Muscle layer of duodenum (tissue), 2 donors: ENCODE data around the gene AFF3.

Experiments used
- H3K27ac ChIP-seq: one replicate; pipeline ENCODE4 v1.7.0; 2013; ENCODE audit warnings: mild to moderate bottlenecking, low read length
- H3K27me3 ChIP-seq: one replicate; pipeline ENCODE4 v1.7.0; 2013; ENCODE audit warnings: low read depth, mild to moderate bottlenecking, control low read depth, low read length
- H3K36me3 ChIP-seq, 2 donors: one replicate each; pipeline ENCODE4 v1.7.0; 2013; ENCODE audit warnings: low read length in 2 of 2, control low read depth in 1 of 2, mild to moderate bottlenecking in 1 of 2; ENCODE audit not compliant: insufficient read depth in 2 of 2, control insufficient read depth in 1 of 2
- H3K4me1 ChIP-seq, 2 donors: one replicate each; pipeline ENCODE4 v1.7.0; 2013; ENCODE audit warnings: low read length in 2 of 2, mild to moderate bottlenecking in 2 of 2, control low read depth in 1 of 2, moderate library complexity in 1 of 2; ENCODE audit not compliant: insufficient read depth in 2 of 2, control insufficient read depth in 1 of 2
- H3K4me3 ChIP-seq, 2 donors: one replicate each; pipeline ENCODE4 v1.7.0; 2013; ENCODE audit warnings: low read length in 2 of 2, low read depth in 1 of 2, mild to moderate bottlenecking in 1 of 2
- H3K9me3 ChIP-seq, 2 donors: one replicate each; pipeline ENCODE4 v1.7.0; 2013; ENCODE audit warnings: low read length in 2 of 2, control low read depth in 1 of 2, mild to moderate bottlenecking in 1 of 2; ENCODE audit not compliant: control insufficient read depth in 1 of 2
- donor health status: healthy.

AFF3 gene

DNA sequence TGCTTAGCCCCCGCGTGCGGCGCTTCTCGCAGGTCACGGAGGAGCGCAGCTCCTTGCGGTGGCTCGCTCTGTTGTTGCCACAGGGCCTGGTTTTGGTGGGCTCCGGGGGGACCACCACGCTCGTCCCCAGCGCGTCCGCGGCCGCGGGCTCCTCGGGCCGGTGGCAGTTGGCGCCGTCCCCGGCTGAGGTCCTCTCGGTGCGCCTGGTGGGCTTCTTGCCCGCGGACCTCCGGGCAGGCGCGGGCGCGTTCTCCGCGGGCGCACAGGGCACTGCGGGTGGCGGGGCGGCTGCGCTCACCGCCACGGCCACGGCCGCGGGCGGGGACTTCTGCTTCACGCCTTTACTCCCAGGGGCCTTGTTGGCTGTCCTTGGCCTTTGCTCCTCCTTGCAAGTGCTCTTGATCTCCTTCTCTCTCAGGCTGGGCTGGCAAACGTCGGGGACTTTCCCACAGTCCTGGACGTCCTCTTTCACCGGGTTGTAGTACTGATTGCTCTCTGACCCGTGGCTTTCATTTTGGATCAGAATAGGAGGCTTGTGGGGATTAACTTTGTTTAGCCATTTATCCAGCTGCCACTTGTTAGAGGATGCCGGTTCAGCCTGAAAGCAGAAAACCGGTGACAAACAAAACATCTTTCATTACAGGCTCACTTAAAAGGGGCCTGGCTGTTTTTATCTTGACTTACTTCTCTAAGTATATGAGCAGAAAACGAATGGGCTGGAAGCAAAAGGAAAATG is 548.5 kb downstream of the AFF3 start:
- H3K27me3 ChIP-seq: no peaks in the 10 kb centered on the region
- no peaks in the 10 kb centered on the region for H3K9me3 ChIP-seq
- H3K27ac ChIP-seq: no peak overlapping the region
- no peaks in the 10 kb centered on the region for H3K36me3 ChIP-seq
- H3K4me3 ChIP-seq: no peak overlapping the region
- no peaks in the 10 kb centered on the region for H3K4me1 ChIP-seq

DNA sequence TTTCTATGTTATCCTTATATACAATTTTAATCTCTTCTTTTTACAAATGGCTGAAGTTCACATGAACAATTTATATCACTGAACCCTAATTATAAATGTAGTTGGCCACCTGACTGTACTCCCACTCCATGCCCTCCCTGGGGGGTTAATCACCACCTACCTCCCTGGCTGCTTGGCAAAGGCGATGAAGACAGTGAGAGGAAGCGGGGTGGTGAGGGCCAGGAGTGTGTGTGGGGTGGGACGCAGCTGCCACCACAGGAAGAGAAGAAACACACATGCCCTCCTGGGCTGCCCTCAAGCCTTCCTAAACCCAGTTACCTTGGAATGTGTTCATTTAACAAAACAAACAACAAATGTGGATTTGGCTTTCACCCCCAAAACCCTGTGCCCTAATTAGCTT is 565.6 kb downstream of the AFF3 start:
- Histone ChIP-seq H3K4me3 (no peak overlapping the region), H3K36me3 (no peaks in the 10 kb centered on the region), H3K9me3 (no peaks in the 10 kb centered on the region), H3K4me1 (no peaks in the 10 kb centered on the region), H3K27ac (no peak overlapping the region), H3K27me3 (no peaks in the 10 kb centered on the region)

DNA sequence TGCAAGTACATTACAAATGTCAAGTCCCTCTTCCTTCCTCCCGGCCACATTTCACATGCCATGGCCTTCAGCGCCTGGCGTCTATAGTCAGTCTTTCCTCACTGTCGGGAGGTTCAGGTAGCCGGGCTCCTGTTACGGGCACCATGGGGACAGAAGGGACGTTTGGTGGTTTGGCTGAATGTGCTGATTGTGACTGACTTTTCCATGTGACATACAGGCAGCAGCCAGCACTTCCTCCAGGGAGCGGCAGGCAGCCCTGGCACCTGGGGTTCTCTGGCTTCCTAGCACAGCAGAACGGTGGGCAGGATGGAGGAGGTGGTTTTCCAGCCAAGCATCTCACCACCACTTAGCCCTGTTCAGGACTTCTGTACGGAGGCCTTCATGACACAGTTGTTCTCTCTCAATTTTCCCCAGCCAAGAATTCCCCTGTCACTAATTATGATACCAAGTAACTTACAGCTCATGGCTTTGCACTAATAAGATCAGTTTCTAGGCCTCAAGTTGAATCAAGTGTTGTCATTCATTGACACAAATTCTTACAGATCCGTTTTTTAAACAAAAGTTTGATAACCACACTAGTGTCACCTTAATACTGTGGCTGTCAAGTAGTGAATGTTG is 568.6 kb downstream of the AFF3 start:
- H3K36me3 ChIP-seq: no peaks in the 10 kb centered on the region
- no peaks in the 10 kb centered on the region for H3K27me3 ChIP-seq
- no peak overlapping the region for H3K27ac ChIP-seq
- H3K4me3 ChIP-seq: no peak overlapping the region
- no peaks in the 10 kb centered on the region for H3K9me3 ChIP-seq
- no peaks in the 10 kb centered on the region for H3K4me1 ChIP-seq

DNA sequence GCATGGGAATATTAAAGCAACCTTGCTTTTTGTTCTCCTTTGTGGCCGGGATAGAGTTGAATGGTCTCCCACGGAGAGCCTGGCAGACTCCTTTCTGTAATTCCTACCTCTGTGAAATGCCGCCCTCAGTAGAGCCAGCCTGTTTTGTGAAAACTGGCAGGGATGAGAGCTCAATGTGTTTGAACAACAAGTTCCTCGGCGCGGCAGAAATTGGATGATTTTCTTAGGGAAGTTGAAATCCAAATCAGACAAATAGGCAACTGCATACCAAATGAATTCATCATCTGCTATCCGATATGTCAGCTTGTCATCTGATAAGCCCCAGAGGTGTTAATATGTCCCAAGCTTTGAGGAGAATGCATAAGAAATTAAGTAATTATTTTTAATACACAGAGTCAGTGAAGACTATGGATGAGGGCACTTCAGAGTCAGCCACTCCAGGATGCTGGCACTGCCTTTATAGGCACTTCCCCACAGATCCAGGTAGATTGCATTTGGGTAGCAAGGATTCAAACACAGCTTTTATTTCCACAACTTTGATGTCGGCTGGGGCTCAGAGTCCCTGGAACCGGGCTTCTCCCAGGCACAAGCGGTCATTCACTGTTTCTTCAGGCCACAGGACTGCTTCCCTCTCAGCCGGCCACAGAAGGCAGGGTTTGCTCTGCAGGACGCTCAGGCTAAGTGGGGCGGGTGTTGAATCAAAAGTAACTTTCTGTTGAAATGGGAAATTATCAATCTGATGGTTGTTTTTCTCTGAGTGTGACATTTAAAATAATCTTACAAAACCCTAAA is 569.8 kb downstream of the AFF3 start:
- Histone ChIP-seq H3K4me1 (no peaks in the 10 kb centered on the region), H3K27ac (no peak overlapping the region), H3K27me3 (no peaks in the 10 kb centered on the region), H3K4me3 (no peak overlapping the region), H3K9me3 (no peaks in the 10 kb centered on the region), H3K36me3 (peaks cover 0 to 5% of the 10 kb centered on the region in 2 donors)

DNA sequence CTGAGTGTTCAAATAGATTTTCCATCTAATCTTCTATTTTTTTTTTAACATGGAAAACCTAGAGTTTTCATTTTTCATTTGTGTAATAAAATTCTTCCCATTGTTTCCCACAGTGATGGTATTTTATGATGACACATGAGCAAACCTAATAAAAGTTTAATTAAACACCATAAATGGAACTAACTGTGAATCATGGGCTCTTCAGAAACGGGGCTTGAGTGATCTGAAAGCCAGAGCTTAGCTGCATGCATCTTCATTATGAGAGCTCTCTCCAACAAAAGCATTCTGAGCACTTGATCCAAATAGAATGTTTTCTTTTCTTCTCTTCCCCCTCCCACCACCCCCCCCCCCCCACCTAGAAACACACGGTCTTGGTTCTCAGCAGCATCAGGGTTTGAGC is 570.4 kb downstream of the AFF3 start:
- no peak overlapping the region for H3K27ac ChIP-seq
- H3K9me3 ChIP-seq: no peaks in the 10 kb centered on the region
- H3K27me3 ChIP-seq: no peaks in the 10 kb centered on the region
- peaks cover 0 to 7% of the 10 kb centered on the region in 2 donors for H3K36me3 ChIP-seq
- no peaks in the 10 kb centered on the region for H3K4me1 ChIP-seq
- no peak overlapping the region for H3K4me3 ChIP-seq

DNA sequence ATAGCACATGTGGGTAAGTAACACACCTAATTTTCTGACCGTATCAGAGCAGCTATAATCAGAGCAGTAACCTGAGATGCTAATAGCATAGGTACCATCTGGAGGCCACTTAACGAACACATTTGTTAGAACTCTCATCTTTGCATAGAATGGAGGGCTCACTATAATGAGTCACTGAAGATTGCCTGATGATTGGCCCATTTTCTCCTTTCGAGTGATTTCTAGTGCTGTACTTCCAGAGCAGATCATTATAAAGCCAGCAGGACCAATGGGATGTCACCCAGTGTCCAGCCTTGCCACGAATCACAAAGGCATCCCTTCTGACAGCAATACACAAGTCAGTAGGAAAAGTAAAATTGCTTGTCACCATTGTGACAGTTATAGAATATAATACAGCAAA is 570.9 kb downstream of the AFF3 start:
- H3K9me3 ChIP-seq: no peaks in the 10 kb centered on the region
- H3K27ac ChIP-seq: no peak overlapping the region
- H3K4me3 ChIP-seq: no peak overlapping the region
- peaks cover 0 to 7% of the 10 kb centered on the region in 2 donors for H3K36me3 ChIP-seq
- H3K4me1 ChIP-seq: no peaks in the 10 kb centered on the region
- H3K27me3 ChIP-seq: no peaks in the 10 kb centered on the region

DNA sequence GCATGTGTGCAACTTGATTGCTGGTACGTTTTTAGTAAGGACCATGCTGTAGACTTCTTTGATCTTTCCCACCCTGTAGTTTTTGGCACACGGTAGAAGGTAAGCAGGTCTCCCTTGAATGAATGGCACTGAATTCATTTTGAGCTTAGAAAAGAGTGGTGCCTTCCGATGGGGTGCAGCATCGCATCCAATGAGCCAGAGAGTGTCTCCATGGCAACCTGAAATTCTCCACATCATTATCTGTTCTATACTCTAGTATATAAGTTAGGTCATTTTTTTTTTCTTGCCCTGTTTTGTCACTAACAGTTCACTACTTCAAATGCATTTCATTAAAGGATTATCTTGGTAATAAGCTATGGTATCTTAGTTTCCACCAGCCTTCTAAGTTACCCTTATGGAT is 571.4 kb downstream of the AFF3 start:
- no peaks in the 10 kb centered on the region for H3K27me3 ChIP-seq

DNA sequence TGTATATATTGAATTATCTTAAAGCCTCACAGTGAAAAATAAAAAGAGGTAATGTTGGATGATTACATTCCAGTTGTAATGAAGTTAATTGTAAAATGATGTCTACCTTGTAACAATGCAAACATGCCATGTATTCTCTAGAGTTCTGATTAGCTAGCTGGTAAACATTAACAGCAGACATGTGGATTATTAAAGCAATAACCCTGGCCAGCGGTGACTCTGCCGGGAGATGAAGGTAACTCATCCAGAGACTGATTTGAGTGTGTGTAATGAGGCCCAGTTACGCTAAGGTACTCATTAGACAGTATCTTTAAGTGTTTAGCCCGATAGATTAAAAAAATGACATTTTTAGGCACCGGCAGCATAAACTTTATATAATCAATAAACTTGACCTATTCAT is 573.0 kb downstream of the AFF3 start:
- Histone ChIP-seq H3K36me3 (peaks cover 0 to 7% of the 10 kb centered on the region in 2 donors), H3K4me3 (no peak overlapping the region), H3K4me1 (no peaks in the 10 kb centered on the region), H3K9me3 (no peaks in the 10 kb centered on the region), H3K27me3 (no peaks in the 10 kb centered on the region), H3K27ac (no peak overlapping the region)

More for the DNA sequence above, 571.4 kb downstream of the AFF3 start:
- Histone ChIP-seq H3K4me3 (no peak overlapping the region), H3K27ac (no peak overlapping the region), H3K36me3 (peaks cover 0 to 7% of the 10 kb centered on the region in 2 donors), H3K9me3 (no peaks in the 10 kb centered on the region), H3K4me1 (no peaks in the 10 kb centered on the region)

DNA sequence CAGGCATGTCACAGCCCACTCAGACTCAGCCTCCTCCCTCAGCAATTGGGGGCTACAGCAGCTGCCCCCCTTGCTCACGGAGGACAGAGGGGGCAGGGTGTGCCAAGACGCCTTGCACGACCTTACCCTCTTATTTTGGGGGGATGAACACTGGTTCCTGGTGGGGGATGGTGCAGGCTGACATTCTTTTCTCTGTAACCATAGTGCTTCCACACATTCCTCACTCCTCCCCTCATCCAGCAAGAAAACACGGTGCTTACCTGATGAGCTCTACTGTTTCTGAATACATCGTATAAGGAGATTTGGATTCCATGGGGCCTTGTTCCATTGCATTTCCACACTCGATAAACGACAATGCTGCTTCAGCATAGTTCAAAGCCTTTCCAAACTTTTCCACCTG is 577.2 kb downstream of the AFF3 start:
- no peaks in the 10 kb centered on the region for H3K9me3 ChIP-seq
- H3K4me1 ChIP-seq: no peaks in the 10 kb centered on the region
- H3K36me3 ChIP-seq: peaks cover 0 to 7% of the 10 kb centered on the region in 2 donors
- H3K27me3 ChIP-seq: no peaks in the 10 kb centered on the region
- no peak overlapping the region for H3K27ac ChIP-seq
- H3K4me3 ChIP-seq: no peak overlapping the region

DNA sequence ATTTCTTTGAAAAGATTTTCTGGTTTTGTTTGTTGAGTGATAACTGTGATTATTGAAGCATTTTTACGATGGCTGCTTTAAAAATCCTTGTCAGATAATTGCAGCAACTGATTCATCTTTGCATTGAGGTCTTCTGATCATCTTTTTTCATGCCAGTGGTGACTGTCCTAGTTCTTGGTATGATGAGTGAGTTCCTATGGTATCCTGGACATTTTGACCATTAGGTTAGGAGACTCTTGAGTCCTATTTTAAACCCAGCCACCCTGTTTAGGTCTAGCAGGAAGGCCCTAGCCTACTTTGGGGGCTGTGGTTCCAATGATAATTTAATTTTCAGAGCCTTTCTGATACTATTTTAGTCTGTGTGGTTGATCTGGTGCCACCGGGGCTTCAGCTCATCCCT is 579.9 kb downstream of the AFF3 start:
- H3K27ac ChIP-seq: no peak overlapping the region
- no peaks in the 10 kb centered on the region for H3K27me3 ChIP-seq
- no peaks in the 10 kb centered on the region for H3K9me3 ChIP-seq
- no peaks in the 10 kb centered on the region for H3K4me1 ChIP-seq
- peaks cover 0 to 1% of the 10 kb centered on the region in 2 donors for H3K36me3 ChIP-seq
- H3K4me3 ChIP-seq: no peak overlapping the region

DNA sequence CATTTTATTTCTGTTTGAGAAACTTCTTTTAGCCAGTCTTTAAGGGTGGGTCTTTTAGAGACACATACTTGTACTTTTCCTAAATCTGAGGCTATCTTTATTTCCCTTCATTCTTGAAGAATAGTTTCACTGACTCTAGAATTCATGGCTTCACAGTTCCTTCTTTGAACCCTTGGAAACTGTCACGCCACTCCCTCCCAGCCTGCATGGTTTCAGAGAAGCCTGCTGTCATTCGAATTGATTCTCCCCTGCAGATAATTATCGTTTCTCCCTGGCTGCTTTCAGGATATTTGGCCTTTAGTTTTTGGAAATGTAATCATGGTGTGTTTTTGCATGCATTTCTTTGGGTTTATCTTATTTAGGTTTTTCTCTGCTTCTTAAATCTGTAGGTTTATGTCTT is 580.6 kb downstream of the AFF3 start:
- no peak overlapping the region for H3K27ac ChIP-seq

More for the DNA sequence above, 580.6 kb downstream of the AFF3 start:
- no peak overlapping the region for H3K4me3 ChIP-seq
- no peaks in the 10 kb centered on the region for H3K36me3 ChIP-seq
- H3K27me3 ChIP-seq: no peaks in the 10 kb centered on the region
- H3K9me3 ChIP-seq: no peaks in the 10 kb centered on the region
- no peaks in the 10 kb centered on the region for H3K4me1 ChIP-seq
